A549 (cell line): ENCODE results near the gene FMNL2.

Experiments
- CTCF ChIP-seq: fragments of >200 bp; sonication (Bioruptor Twin); formaldehyde crosslinking; IDR thresholded peaks from 3 replicates; pipeline ENCODE4 v1.5.1; 2016
- ELK1 ChIP-seq: fragments of 150-350 bp; IDR thresholded peaks from 2 replicates; pipeline ENCODE4 v1.6.1; 2014; ENCODE audit warnings: low read depth, mild to moderate bottlenecking, low read length
- EP300 ChIP-seq, 2 experiments: fragments of >200 bp; sonication (Bioruptor Twin); formaldehyde crosslinking; IDR thresholded peaks; 2 replicates in 1 of 2; 3 replicates in 1 of 2; pipeline ENCODE4 v1.6.1; 2016 to 2017
- KDM1A ChIP-seq: fragments of 200-600 bp; sonication (generic); IDR thresholded peaks from 2 replicates; pipeline ENCODE4 v1.6.1; 2016; ENCODE audit warnings: low read depth, mild to moderate bottlenecking
- KDM5A ChIP-seq: fragments of 200-600 bp; sonication (generic); IDR thresholded peaks from 2 replicates; pipeline ENCODE4 v1.6.1; 2016; ENCODE audit warnings: antibody characterized with exemption, mild to moderate bottlenecking
- MAFK ChIP-seq: fragments of 450-650 bp; IDR thresholded peaks from 2 replicates; pipeline ENCODE4 v1.6.1; 2014; ENCODE audit not compliant: partially characterized antibody
- POLR2A ChIP-seq: IDR thresholded peaks from 2 replicates; pipeline ENCODE4 v1.6.1; 2012; ENCODE audit warnings: mild to moderate bottlenecking, low read length
- USF2 ChIP-seq: fragments of 450-650 bp; IDR thresholded peaks from 2 replicates; pipeline ENCODE4 v1.6.1; 2014; ENCODE audit warnings: antibody characterized with exemption

GRCh38 chr2:152342259-152343046 is 7.5 kb downstream of the FMNL2 start:
- no peak for TF ChIP-seq EP300 (IDR thresholded peaks at IDR 0.05)
- no peak for TF ChIP-seq USF2
- TF ChIP-seq KDM5A = no peak
- no peak for TF ChIP-seq ELK1
- TF ChIP-seq MAFK = no peak
- no peak for TF ChIP-seq CTCF
- TF ChIP-seq POLR2A = no peak
- TF ChIP-seq KDM1A = no peak
